Kasumi-1 (cell line): Measurements from ENCODE around the gene EPHA3.

Experiments
- DNase-seq, 2 experiments: peaks; one replicate each; lab custom pipeline; 2025; lab: John Stamatoyannopoulos, UW

The EPHA3 gene

GRCh38 chr3:89145995-89146394 is 38.6 kb downstream of the EPHA3 start:
- DNase-seq = no peak

- DNase-seq = no peak
Measured at GRCh38 chr3:89154416-89154815, 47.0 kb downstream of the EPHA3 start.

GRCh38 chr3:89155811-89156210 is 48.4 kb downstream of the EPHA3 start:
- DNase-seq = no peak

GRCh38 chr3:89157575-89157974 is 50.2 kb downstream of the EPHA3 start:
- no peak for DNase-seq

- no peak for DNase-seq
Measured at GRCh38 chr3:89159605-89160004, 52.2 kb downstream of the EPHA3 start.

- no peak for DNase-seq
Measured at GRCh38 chr3:89164774-89165173, 57.4 kb downstream of the EPHA3 start.

- no peak for DNase-seq
Measured at GRCh38 chr3:89165636-89166263, 58.3 kb downstream of the EPHA3 start.

- DNase-seq = no peak
Measured at GRCh38 chr3:89171687-89172545, 64.5 kb downstream of the EPHA3 start.

- DNase-seq = no peak
Measured at GRCh38 chr3:89173546-89173945, 66.1 kb downstream of the EPHA3 start.

- no peak for DNase-seq
Measured at GRCh38 chr3:89179355-89180001, 72.1 kb downstream of the EPHA3 start.

GRCh38 chr3:89180334-89180733 is 72.9 kb downstream of the EPHA3 start:
- no peak for DNase-seq

- no peak for DNase-seq
Measured at GRCh38 chr3:89182056-89182455, 74.6 kb downstream of the EPHA3 start.

- DNase-seq = no peak
Measured at GRCh38 chr3:89184151-89184995, 77.0 kb downstream of the EPHA3 start.

GRCh38 chr3:89186456-89186855 is 79.0 kb downstream of the EPHA3 start:
- no peak for DNase-seq

GRCh38 chr3:89198591-89198990 is 91.2 kb downstream of the EPHA3 start:
- DNase-seq = no peak

- DNase-seq = no peak
Measured at GRCh38 chr3:89212619-89213018, 105.2 kb downstream of the EPHA3 start.

GRCh38 chr3:89216016-89216739 is 108.8 kb downstream of the EPHA3 start:
- no peak for DNase-seq

- no peak for DNase-seq
Measured at GRCh38 chr3:89217148-89217685, 109.8 kb downstream of the EPHA3 start.

GRCh38 chr3:89221924-89222323 is 114.5 kb downstream of the EPHA3 start:
- DNase-seq = no peak

GRCh38 chr3:89223188-89223587 is 115.8 kb downstream of the EPHA3 start:
- no peak for DNase-seq

- DNase-seq = no peak
Measured at GRCh38 chr3:89227218-89227617, 119.8 kb downstream of the EPHA3 start.
